HG02763 (cell line): Measurements from ENCODE around the gene PTPRB.

ENCODE experiments used
- ATAC-seq: cut with Tn5 transposase; IDR thresholded peaks from one replicate; pipeline ENCODE4 v1.9.1; 2021; ENCODE audit warnings: mild to moderate bottlenecking, moderate library complexity; ENCODE audit not compliant: unreplicated experiment

The PTPRB gene

GRCh38 chr12:70637303-70638085, at the start of gene PTPRB:
TSS of gene PTPRB (minus strand) at chr12:70637429. CDS start at chr12:70637395, 34 bp downstream.
- ATAC-seq = no peak

GRCh38 chr12:70686907-70687306, 49.7 kb upstream of the PTPRB start:
- no peak for ATAC-seq

GRCh38 chr12:70686299-70686698, 49.1 kb upstream of the PTPRB start:
- ATAC-seq = no peak

GRCh38 chr12:70683976-70684375, 46.7 kb upstream of the PTPRB start:
- ATAC-seq = no peak

GRCh38 chr12:70671698-70672097, 34.5 kb upstream of the PTPRB start:
- ATAC-seq = no peak

GRCh38 chr12:70670948-70671347, 33.7 kb upstream of the PTPRB start:
- ATAC-seq = no peak

- no peak for ATAC-seq
These were observed 30.0 kb upstream of the PTPRB start for GRCh38 chr12:70667253-70667652.

- no peak for ATAC-seq
These were observed 29.1 kb upstream of the PTPRB start for GRCh38 chr12:70666364-70666763.

- no peak for ATAC-seq
These were observed 27.2 kb upstream of the PTPRB start for GRCh38 chr12:70664465-70664881.

- ATAC-seq = no peak
These were observed 26.6 kb upstream of the PTPRB start for GRCh38 chr12:70663838-70664237.

GRCh38 chr12:70661466-70662161, 24.4 kb upstream of the PTPRB start:
- no peak for ATAC-seq

- ATAC-seq = no peak
These were observed 23.5 kb upstream of the PTPRB start for GRCh38 chr12:70660620-70661219.

- no peak for ATAC-seq
These were observed 22.9 kb upstream of the PTPRB start for GRCh38 chr12:70660002-70660604.

- ATAC-seq = no peak
These were observed 21.9 kb upstream of the PTPRB start for GRCh38 chr12:70659077-70659606.

- ATAC-seq = no peak
These were observed 20.5 kb upstream of the PTPRB start for GRCh38 chr12:70657616-70658286.

GRCh38 chr12:70652451-70652850, 15.2 kb upstream of the PTPRB start:
- no peak for ATAC-seq

- no peak for ATAC-seq
These were observed 11.6 kb upstream of the PTPRB start for GRCh38 chr12:70648831-70649230.

GRCh38 chr12:70648191-70648590, 11.0 kb upstream of the PTPRB start:
- ATAC-seq = no peak

GRCh38 chr12:70646850-70647249, 9.6 kb upstream of the PTPRB start:
- ATAC-seq = no peak

- peak; percentile 60 for ATAC-seq
These were observed 8.5 kb upstream of the PTPRB start for GRCh38 chr12:70645494-70646317.
